Neural progenitor cell (in vitro differentiated cells): ENCODE data around the gene GRK7. TPM values are rescaled to one million over a fixed set of nuclear protein-coding genes. Genes with fewer than 3 reads are reported as not detected.
"Not testable (repeated sequence)": the region's sequence is repeated elsewhere in the genome, so short reads cannot be mapped to it uniquely, and the experiment has no call there.

Source experiments
- DNase-seq: peaks from one replicate; pipeline ENCODE4 v3.0.0-alpha.2; 2016; ENCODE audit warnings: low spot score
- H2AFZ ChIP-seq: fragments of 200-600 bp; sonication (generic); replicated peaks from 2 replicates; pipeline ENCODE4 v1.6.1; 2016; ENCODE audit warnings: antibody characterized with exemption
- H3F3A ChIP-seq: fragments of 200-600 bp; sonication (generic); 2 replicates; pipeline ENCODE4 v1.6.1; 2016; ENCODE audit warnings: antibody characterized with exemption, low read depth
- H3K27ac ChIP-seq: fragments of 200-600 bp; sonication (generic); 2 replicates; pipeline ENCODE4 v1.5.1; 2016; ENCODE audit warnings: mild to moderate bottlenecking
- H3K27me3 ChIP-seq: fragments of 200-600 bp; sonication (generic); 2 replicates; pipeline ENCODE4 v1.6.1; 2016; ENCODE audit warnings: mild to moderate bottlenecking, moderate library complexity
- H3K36me3 ChIP-seq: fragments of 200-600 bp; sonication (generic); 2 replicates; pipeline ENCODE4 v1.5.1; 2016
- H3K4me1 ChIP-seq: fragments of 200-600 bp; sonication (generic); 2 replicates; pipeline ENCODE4 v1.6.1; 2016; ENCODE audit warnings: mixed run types
- H3K4me2 ChIP-seq: fragments of 200-600 bp; sonication (generic); 2 replicates; pipeline ENCODE4 v1.6.1; 2016
- H3K4me3 ChIP-seq: fragments of 200-600 bp; sonication (generic); 2 replicates; pipeline ENCODE4 v1.5.1; 2016
- H3K79me2 ChIP-seq: fragments of 200-600 bp; sonication (generic); 2 replicates; pipeline ENCODE4 v1.6.1; 2016; ENCODE audit warnings: low read depth
- H3K9ac ChIP-seq: fragments of 200-600 bp; sonication (generic); 2 replicates; pipeline ENCODE4 v1.6.1; 2016
- H3K9me3 ChIP-seq: fragments of 200-600 bp; sonication (generic); 2 replicates; pipeline ENCODE4 v1.5.1; 2016; ENCODE audit warnings: low read depth
- H4K20me1 ChIP-seq: fragments of 200-600 bp; sonication (generic); 2 replicates; pipeline ENCODE4 v1.6.1; 2016; ENCODE audit warnings: low read depth
- H3K27ac Mint-ChIP-seq: 3 replicates; pipeline ENCODE4 v1.8.0; 2021; ENCODE audit warnings: mixed read lengths
- H3K27me3 Mint-ChIP-seq: 2 replicates; pipeline ENCODE4 v1.8.0; 2022; ENCODE audit warnings: low read depth, mild to moderate bottlenecking, inconsistent platforms, moderate library complexity, mixed read lengths; ENCODE audit not compliant: insufficient read depth
- H3K36me3 Mint-ChIP-seq: 3 replicates; pipeline ENCODE4 v1.8.0; 2021; ENCODE audit warnings: mixed read lengths
- H3K4me1 Mint-ChIP-seq: 3 replicates; pipeline ENCODE4 v1.8.0; 2021; ENCODE audit warnings: mixed read lengths
- H3K4me3 Mint-ChIP-seq: 3 replicates; pipeline ENCODE4 v1.8.0; 2021; ENCODE audit warnings: mild to moderate bottlenecking, moderate library complexity, mixed read lengths
- H3K9me3 Mint-ChIP-seq: 3 replicates; pipeline ENCODE4 v1.8.0; 2020; ENCODE audit warnings: mixed read lengths
- CTCF ChIP-seq: fragments of 200-600 bp; sonication (generic); IDR thresholded peaks from 2 replicates; pipeline ENCODE4 v1.5.1; 2017; ENCODE audit warnings: antibody characterized with exemption, mild to moderate bottlenecking
- EZH2 ChIP-seq: fragments of 200-600 bp; sonication (generic); IDR thresholded peaks from 2 replicates; pipeline ENCODE4 v1.6.1; 2017; ENCODE audit warnings: antibody characterized with exemption, mild to moderate bottlenecking, moderate library complexity
- EZH2phosphoT487 ChIP-seq: fragments of 200-600 bp; sonication (generic); IDR thresholded peaks from 2 replicates; pipeline ENCODE4 v1.6.1; 2017; ENCODE audit warnings: antibody characterized with exemption
- total RNA-seq: library from RNA; depleted of rRNA; stranded (reverse); fragments of >200 nt; gene quantifications from 2 replicates; pipeline ENCODE4 v1.2.3, GENCODE V29; 2015; ENCODE audit warnings: low replicate concordance

Gene GRK7
- total RNA-seq, 1 donor from 2014 or later = not detected

DNA sequence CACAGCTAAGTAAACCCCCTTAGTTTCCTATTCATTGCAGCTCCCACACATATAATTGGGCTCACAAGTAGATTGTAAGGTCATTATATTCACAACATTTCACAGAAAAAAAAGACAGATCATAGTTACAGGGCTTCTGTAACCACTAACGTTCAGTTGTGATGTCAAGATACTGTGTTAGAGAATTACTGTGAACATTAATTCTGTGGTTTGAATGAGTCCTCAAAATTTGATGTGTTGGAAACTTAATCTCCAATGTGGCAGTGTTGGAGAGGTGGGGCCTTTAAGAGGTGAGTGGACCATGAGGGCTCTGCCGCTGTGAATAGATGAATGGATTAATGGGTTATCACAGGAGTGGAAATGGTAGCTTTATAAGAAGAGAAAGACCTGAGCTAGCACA lies 21.3 kb downstream of the GRK7 start:
- Mint-ChIP-seq H3K27ac (no peak overlapping the region), H3K36me3 (peaks cover 2% of the 10 kb centered on the region), H3K9me3 (peaks cover 4% of the 10 kb centered on the region), H3K4me3 (no peak overlapping the region), H3K27me3 (peaks cover 7% of the 10 kb centered on the region), H3K4me1 (peaks cover 2% of the 10 kb centered on the region)
- no peak overlapping the region for H3K27ac ChIP-seq
- TF ChIP-seq EZH2 (no peak), EZH2phosphoT487 (no peak), CTCF (no peak)
- H3K36me3 ChIP-seq = no peaks in the 10 kb centered on the region
- H2AFZ ChIP-seq = peak overlapping the region; percentile 64
- no peaks in the 10 kb centered on the region for H3F3A ChIP-seq
- peaks cover 4% of the 10 kb centered on the region for H3K4me1 ChIP-seq
- no peak overlapping the region for H3K9ac ChIP-seq
- no peaks in the 10 kb centered on the region for H4K20me1 ChIP-seq
- no peaks in the 10 kb centered on the region for H3K9me3 ChIP-seq
- no peak overlapping the region for H3K4me2 ChIP-seq
- no peaks in the 10 kb centered on the region for H3K27me3 ChIP-seq
- no peaks in the 10 kb centered on the region for H3K79me2 ChIP-seq
- H3K4me3 ChIP-seq = no peak overlapping the region
- DNase-seq = no peak

GRCh38 chr3:141788149-141788548 lies 24.9 kb downstream of the GRK7 start:
- H3K79me2 ChIP-seq = no peaks in the 10 kb centered on the region
- Mint-ChIP-seq H3K4me3 (no peak overlapping the region), H3K9me3 (no peaks in the 10 kb centered on the region), H3K36me3 (no peaks in the 10 kb centered on the region), H3K4me1 (no peaks in the 10 kb centered on the region), H3K27ac (no peak overlapping the region), H3K27me3 (peaks cover 7% of the 10 kb centered on the region)
- no peaks in the 10 kb centered on the region for H4K20me1 ChIP-seq
- TF ChIP-seq EZH2 (no peak), CTCF (no peak), EZH2phosphoT487 (no peak)
- H3K4me2 ChIP-seq = no peak overlapping the region
- H3K4me1 ChIP-seq = peaks cover 4% of the 10 kb centered on the region
- H3K4me3 ChIP-seq = no peak overlapping the region
- H3K9me3 ChIP-seq = no peaks in the 10 kb centered on the region
- DNase-seq = no peak
- no peaks in the 10 kb centered on the region for H3K27me3 ChIP-seq
- H3F3A ChIP-seq = no peaks in the 10 kb centered on the region
- H3K27ac ChIP-seq = no peak overlapping the region
- no peak overlapping the region for H3K9ac ChIP-seq
- no peaks in the 10 kb centered on the region for H3K36me3 ChIP-seq
- no peak overlapping the region for H2AFZ ChIP-seq

DNA sequence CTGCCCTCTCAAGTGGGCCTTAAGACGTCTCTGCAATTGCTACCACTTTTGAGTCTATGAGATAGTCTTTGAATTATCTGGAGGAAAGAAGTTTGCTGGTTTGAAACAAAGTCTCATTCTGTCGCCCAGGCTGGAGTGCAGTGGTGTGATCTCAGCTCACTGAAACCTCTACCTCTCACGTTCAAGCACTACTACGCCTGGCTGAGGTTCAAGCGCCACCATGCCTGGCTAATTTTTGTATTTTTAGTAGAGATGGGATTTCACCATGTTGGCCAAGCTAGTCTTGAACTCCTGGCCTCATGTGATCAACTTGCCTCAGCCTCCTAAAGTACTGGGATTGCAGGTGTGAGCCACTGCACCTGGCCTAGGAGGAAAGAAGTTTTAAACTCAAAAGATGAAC lies 25.5 kb downstream of the GRK7 start:
- H3F3A ChIP-seq, H3K4me3 ChIP-seq, H2AFZ ChIP-seq, H3K4me2 ChIP-seq, H3K27ac Mint-ChIP-seq, H3K27me3 Mint-ChIP-seq, H3K9ac ChIP-seq, H3K9me3 Mint-ChIP-seq, H3K9me3 ChIP-seq, H4K20me1 ChIP-seq, DNase-seq, H3K36me3 ChIP-seq, H3K4me1 Mint-ChIP-seq, H3K27me3 ChIP-seq, H3K36me3 Mint-ChIP-seq, H3K4me3 Mint-ChIP-seq, H3K4me1 ChIP-seq, H3K79me2 ChIP-seq, H3K27ac ChIP-seq: not testable (repeated sequence)

DNA sequence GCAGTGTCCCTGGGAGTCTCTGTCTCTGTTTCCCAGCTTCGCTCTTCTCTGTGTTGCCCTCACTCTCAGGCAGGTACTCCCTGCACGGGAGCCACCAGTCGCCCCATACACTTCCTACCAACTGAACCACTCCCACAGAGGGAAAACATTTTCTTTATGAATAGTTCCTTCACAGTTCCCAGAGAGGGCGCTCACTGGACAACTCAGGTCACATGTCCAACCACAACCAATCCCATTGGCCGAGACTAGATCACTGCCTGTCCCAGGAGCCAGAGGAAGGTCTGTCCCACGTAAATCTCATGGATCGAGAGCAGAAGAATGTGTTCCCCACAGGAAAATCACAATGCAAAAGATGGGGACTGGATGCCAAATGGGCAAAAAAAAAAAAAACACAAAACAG lies 26.1 kb downstream of the GRK7 start:
- H3K27ac Mint-ChIP-seq = no peak overlapping the region
- Histone ChIP-seq H3K4me1 (peaks cover 3% of the 10 kb centered on the region), H3K27ac (no peak overlapping the region), H3K9ac (no peak overlapping the region), H3K79me2 (no peaks in the 10 kb centered on the region), H4K20me1 (no peaks in the 10 kb centered on the region), H3F3A (no peaks in the 10 kb centered on the region), H2AFZ (no peak overlapping the region), H3K27me3 (no peaks in the 10 kb centered on the region), H3K4me3 (no peak overlapping the region), H3K4me2 (no peak overlapping the region), H3K36me3 (no peaks in the 10 kb centered on the region), H3K9me3 (no peaks in the 10 kb centered on the region)
- DNase-seq = no peak
- TF ChIP-seq CTCF (no peak), EZH2 (no peak)
- no peaks in the 10 kb centered on the region for H3K4me1 Mint-ChIP-seq
- no peaks in the 10 kb centered on the region for H3K9me3 Mint-ChIP-seq
- peaks cover 10% of the 10 kb centered on the region for H3K27me3 Mint-ChIP-seq
- H3K36me3 Mint-ChIP-seq = no peaks in the 10 kb centered on the region
- no peak overlapping the region for H3K4me3 Mint-ChIP-seq
